ENCODE measurements around the gene EMP2. TPM values are rescaled to one million over a fixed set of nuclear protein-coding genes. Genes with fewer than 3 reads are reported as not detected.
"Not testable (repeated sequence)": the region's sequence is repeated elsewhere in the genome, so short reads cannot be mapped to it uniquely, and the experiment has no call there.

Gene EMP2
- total RNA-seq, 1 experiment from 2014 or later = 6.3 TPM

DNA sequence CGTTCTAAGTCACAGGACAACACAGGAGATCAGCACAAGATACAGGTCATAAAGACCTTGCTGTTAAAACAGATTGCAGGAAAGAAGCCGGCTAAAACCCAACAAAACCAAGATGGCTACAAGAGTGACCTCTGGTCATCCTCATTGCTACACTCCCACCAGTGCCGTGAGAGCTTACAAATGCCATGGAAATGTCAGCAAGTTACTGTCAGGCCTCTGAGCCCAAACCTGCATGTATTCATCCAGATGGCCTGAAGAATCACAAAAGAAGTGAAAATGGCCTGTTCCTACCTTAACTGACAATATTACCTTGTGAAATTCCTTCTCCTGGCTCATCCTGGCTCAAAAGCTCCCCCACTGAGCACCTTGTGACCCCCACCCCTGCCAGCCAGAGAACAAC, 75.1 kb downstream of the EMP2 start:
- DNase-seq (ENCODE audit: low spot score); in situ Hi-C loops (cut with HindIII; ENCODE audit: low sequenced_read_pairs): not testable (repeated sequence)

DNA sequence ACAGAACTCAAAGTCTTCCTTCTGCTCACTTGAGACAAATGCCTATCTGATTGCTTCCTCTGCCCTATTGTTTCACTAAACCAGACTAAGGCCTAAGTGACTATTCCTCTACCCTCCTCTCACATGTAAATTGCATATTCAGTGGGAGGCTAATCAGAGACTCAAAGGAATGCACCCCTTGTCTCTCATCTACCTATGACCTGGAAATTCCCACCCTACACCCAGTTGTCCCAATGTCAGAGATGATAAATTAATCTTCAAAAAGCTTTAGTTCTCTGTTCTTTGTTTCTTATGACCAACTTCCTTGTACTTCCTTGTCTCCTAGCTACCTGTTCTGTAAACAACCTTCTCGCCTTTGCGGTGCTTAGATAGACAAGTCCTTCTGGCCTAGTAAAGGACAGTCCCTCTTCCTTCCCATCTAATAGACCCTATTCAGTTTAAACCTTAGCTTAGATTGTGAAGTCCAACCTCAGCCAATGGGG, 76.0 kb downstream of the EMP2 start:
- in situ Hi-C loops (cut with HindIII; ENCODE audit: low sequenced_read_pairs) = no loop called here
- DNase-seq (ENCODE audit: low spot score) = no peak

GRCh38 chr16:10502776-10503175, 77.6 kb downstream of the EMP2 start:
- DNase-seq (ENCODE audit: low spot score) = no peak
- in situ Hi-C loops (cut with HindIII; ENCODE audit: low sequenced_read_pairs) = no loop called here

- in situ Hi-C loops (cut with HindIII; ENCODE audit: low sequenced_read_pairs) = no loop called here
- no peak for DNase-seq (ENCODE audit: low spot score)
Measured at GRCh38 chr16:10501016-10501607, 79.3 kb downstream of the EMP2 start.

- in situ Hi-C loops (cut with HindIII; ENCODE audit: low sequenced_read_pairs) = no loop called here
- no peak for DNase-seq (ENCODE audit: low spot score)
Measured at GRCh38 chr16:10500582-10500981, 79.8 kb downstream of the EMP2 start.

DNA sequence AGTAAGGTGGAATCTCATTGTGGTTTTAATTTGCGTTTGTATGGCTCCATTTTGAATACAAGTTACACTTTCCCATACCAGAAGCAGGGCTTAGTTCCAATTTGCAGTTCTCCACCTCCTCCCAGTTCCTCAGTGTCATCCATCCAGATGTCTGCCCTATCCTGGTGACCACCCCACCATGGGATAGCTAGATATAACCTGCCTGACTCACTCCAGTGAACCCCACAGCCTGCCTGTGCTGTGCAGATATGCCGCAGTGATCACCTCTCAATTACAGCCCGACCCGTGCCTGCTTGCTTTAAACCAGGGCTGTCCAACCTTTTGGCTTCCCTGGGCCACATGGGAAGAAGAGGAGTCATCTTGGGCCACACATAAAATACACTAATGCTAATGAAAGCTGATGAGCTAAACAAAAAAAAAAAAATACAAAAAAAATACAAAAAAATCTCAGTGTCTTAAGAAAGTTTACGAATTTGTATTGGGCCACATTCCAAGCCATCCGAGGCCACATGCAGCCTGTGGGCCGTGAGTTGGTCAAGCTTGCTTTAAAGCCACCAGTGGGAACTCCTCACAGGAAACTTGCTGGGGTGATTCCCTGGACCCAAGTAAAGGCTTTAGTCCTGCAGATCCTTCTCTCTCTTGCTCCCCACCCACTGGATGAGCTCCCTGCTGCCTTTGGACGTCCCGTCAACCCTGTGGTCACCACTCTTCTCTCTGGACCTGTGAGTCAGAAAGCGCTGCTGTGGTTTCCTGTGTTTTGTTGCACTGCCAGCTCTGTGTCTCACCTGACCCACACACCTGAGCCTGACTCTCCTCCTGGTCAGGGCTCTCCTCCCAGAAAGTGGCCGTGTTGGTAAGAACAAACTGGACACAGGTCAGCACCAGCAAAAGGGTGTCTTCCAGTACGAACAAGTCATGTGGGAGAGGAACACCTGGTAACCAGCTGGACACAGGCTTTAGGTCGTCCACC, 83.0 kb downstream of the EMP2 start:
- no peak for DNase-seq (ENCODE audit: low spot score)
- in situ Hi-C loops (cut with HindIII; ENCODE audit: low sequenced_read_pairs) = no loop called here

DNA sequence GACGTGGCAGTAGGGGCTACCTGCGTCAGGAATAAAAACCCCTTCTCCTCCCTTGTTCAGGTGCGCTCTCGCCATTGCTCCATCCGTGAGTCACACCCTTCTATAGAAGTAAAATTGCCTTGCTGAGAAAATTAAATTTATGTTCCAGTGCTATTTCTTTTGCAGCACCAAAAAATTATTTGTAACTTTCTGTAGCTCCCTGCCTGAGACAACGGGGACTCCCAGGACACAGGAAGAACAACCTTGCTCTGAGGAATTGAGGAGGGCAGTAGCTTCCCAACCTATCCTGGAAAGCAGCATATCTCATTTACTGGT, 85.4 kb downstream of the EMP2 start:
- no peak for DNase-seq (ENCODE audit: low spot score)
- in situ Hi-C loops (cut with HindIII; ENCODE audit: low sequenced_read_pairs) = no loop called here

GRCh38 chr16:10494343-10495030, 85.9 kb downstream of the EMP2 start:
- no peak for DNase-seq (ENCODE audit: low spot score)
- in situ Hi-C loops (cut with HindIII; ENCODE audit: low sequenced_read_pairs) = no loop called here

DNA sequence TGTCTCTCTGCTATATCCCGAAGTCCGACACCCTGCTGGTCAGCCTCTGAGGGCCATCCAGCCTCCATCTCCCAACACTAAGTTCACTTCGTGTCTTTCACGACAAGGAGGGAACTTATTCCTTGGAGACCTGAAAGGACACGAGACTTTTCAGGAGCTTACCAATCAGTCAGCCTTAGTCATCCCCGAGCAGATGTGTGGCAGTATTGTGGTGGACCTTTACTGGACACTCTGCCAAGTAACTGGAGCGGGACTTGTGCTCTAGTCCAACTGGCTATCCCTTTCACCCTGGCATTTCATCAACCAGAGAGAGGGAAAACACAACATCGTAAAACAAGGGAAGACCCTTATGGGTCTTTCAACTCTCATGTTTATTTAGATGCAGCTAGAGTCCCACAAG, 87.1 kb downstream of the EMP2 start:
- no peak for DNase-seq (ENCODE audit: low spot score)
- in situ Hi-C loops (cut with HindIII; ENCODE audit: low sequenced_read_pairs) = no loop called here

- DNase-seq (ENCODE audit: low spot score) = no peak
- in situ Hi-C loops (cut with HindIII; ENCODE audit: low sequenced_read_pairs) = no loop called here
Measured at GRCh38 chr16:10490141-10490540, 90.3 kb downstream of the EMP2 start.

GRCh38 chr16:10485698-10486382, 94.6 kb downstream of the EMP2 start:
- in situ Hi-C loops (cut with HindIII; ENCODE audit: low sequenced_read_pairs) = no loop called here
- no peak for DNase-seq (ENCODE audit: low spot score)

DNA sequence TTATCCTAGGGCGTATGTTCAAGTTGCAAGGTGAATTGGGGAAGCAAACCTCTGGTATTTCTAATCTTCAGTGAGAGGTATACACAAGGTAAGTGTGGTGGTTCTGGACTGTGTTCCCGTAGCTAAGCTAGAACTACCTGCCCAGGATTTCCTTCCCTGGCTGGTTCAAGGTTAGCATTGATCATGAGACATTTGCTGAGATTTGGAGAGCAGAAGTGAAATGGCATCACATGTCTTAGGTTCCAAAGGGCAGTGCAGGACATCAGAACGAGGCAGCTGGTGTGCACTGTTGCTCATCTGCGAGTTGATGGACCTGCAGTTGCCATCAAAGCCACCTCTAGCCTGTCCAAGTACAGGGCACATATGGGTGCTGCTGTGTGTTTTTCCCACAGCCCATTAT, 95.2 kb downstream of the EMP2 start:
- in situ Hi-C loops (cut with HindIII; ENCODE audit: low sequenced_read_pairs) = no loop called here
- DNase-seq (ENCODE audit: low spot score) = no peak

- no peak for DNase-seq (ENCODE audit: low spot score)
- in situ Hi-C loops (cut with HindIII; ENCODE audit: low sequenced_read_pairs) = no loop called here
Measured at GRCh38 chr16:10480151-10480550, 100.2 kb downstream of the EMP2 start.

Other genes with a start within 250 kb of the EMP2 start
- 12.5 and 25.0 TPM in 2 replicates for gene ATF7IP2, start 194.5 kb downstream of the EMP2 start, total RNA-seq (2014; rRNA removed; shearing (Covaris generic))
- gene TEKT5, start 114.3 kb upstream of the EMP2 start, total RNA-seq (2014; rRNA removed; shearing (Covaris generic)) = not detected in 2 replicates
- gene NUBP1, start 163.2 kb upstream of the EMP2 start, total RNA-seq (2014; rRNA removed; shearing (Covaris generic)) = 30.6 and 35.9 TPM in 2 replicates
- not detected in 2 replicates for gene TVP23A, start 238.2 kb upstream of the EMP2 start, total RNA-seq (2014; rRNA removed; shearing (Covaris generic))